VCaP (cell line): Measurements from ENCODE around the gene LRIT1.

Experiments
- H3K27ac ChIP-seq: fragments of 450-650 bp; 2 replicates; pipeline ENCODE4 v1.5.1; 2017
- TF ChIP-seq, protein P1 (sequence below): fragments of 450-650 bp; conservative IDR thresholded peaks from 2 replicates; pipeline ENCODE4 v1.5.1; 2017; ENCODE audit warnings: mild to moderate bottlenecking, moderate library complexity

LRIT1 gene

DNA sequence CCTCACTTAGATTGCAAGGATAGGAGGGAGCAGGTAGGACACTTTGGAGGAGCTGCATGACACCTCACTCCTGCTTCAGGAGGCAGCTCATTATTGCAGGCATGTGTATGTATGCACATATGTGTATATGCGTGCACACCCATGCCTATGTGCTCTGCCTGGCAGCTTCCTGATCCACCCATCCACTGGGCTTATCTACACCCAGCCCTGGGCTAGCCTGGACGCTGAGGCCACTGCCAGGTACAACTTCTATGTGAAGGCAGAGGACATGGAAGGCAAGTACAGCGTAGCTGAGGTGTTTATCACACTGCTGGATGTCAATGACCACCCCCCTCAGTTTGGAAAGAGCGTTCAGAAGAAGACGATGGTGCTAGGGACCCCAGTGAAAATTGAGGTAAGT is 29.3 kb downstream of the LRIT1 start:
- TF ChIP-seq, protein P1, sequence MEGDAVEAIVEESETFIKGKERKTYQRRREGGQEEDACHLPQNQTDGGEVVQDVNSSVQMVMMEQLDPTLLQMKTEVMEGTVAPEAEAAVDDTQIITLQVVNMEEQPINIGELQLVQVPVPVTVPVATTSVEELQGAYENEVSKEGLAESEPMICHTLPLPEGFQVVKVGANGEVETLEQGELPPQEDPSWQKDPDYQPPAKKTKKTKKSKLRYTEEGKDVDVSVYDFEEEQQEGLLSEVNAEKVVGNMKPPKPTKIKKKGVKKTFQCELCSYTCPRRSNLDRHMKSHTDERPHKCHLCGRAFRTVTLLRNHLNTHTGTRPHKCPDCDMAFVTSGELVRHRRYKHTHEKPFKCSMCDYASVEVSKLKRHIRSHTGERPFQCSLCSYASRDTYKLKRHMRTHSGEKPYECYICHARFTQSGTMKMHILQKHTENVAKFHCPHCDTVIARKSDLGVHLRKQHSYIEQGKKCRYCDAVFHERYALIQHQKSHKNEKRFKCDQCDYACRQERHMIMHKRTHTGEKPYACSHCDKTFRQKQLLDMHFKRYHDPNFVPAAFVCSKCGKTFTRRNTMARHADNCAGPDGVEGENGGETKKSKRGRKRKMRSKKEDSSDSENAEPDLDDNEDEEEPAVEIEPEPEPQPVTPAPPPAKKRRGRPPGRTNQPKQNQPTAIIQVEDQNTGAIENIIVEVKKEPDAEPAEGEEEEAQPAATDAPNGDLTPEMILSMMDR = no peak
- H3K27ac ChIP-seq = no peak overlapping the region

DNA sequence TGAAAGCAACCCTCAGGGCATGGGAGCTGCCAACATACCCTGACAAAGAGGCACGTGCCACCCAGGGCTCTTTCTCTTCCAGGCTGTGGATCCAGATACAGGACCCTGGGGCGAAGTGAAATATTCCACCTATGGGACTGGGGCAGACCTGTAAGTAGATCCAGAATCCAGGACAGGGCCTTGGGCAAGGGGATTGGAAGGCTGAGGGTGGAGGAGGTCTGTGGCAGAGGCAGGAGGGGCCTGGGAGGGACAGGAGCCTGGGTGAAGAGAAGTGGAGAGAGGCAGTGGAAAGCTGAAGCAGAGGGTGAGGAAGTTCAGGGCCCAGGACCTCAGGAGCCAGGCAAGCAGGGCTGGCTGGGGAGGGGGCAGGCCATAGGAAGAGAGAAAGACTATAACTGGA is 29.8 kb downstream of the LRIT1 start:
- H3K27ac ChIP-seq = no peak overlapping the region
- TF ChIP-seq, protein P1 = no peak

DNA sequence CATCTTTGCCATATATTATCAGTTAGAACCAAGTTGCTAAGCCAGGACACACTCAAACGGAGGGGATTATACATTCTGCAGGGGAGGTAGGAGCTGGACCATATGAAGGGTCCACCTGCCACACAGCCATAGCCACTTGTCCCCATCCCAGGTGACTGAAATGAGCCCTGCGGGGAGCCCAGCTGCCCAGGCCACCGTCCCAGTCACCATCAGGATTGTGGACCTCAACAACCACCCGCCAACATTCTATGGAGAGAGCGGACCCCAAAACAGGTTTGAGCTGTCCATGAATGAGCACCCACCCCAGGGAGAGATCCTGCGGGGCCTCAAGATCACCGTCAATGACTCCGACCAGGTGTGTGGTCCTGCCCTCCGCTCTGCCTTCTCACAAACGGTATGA is 33.3 kb downstream of the LRIT1 start:
- H3K27ac ChIP-seq = no peak overlapping the region
- TF ChIP-seq, protein P1 = no peak

- TF ChIP-seq, protein P1 = peak; percentile 31
- H3K27ac ChIP-seq = no peak overlapping the region
Observed at GRCh38 chr10:84205853-84206525, 35.4 kb downstream of the LRIT1 start.

DNA sequence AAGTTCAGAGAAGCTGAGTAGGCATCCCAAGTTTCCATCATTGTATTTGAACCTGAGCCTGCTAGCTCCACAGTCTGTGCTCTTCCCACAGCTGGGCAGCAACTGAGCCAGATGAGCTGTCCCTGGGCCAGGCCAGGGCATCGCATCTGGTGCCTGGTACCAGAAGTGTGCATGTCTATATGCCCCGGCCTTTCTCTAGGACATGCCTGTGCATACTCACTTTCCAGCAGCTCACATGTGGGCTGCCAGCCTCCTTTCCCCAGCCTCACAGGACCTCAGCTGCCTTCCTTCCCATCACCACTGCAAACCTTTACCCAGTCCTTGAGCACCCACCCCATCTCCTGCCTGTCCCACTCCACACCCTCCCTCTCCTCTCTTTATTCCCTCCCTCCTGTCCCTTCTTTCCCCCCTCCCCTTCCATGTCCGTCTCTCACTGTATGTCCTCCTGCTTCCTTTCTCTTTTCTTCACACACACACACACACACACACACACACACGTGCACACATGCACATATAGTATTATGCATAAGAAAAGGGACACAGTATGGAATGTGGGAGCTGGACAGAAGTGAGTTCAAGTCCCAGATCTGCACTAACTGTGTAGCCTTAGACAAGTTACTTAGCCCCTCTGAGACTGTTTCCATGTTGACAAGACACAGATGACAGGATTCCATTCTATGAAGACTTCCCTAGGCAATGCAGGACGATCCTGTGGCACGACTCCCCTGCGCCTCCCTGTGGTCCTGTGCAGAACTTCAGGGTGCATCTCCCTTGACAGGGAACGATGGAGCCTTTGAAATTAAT is 36.1 kb downstream of the LRIT1 start:
- TF ChIP-seq, protein P1 = peak; percentile 93

DNA sequence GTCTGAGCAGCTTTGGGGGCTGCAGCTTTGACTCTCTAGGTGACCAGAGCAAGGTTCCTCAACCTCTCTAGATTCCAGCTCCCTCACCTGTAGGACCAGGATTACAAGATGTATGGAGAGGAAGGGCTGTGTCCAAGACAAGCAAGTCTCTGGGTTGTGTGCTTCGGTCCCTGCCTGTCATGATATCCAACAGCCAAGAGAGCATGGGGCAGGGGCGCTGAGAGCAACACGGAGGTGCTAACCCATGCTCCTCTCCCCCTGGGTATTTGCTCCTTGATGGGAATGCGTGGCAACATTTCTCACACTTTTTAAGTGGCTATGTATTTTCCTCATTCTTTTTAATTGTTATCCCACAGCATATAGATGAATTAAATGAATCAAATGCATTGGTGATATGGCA is 36.7 kb downstream of the LRIT1 start:
- no peak overlapping the region for H3K27ac ChIP-seq

More for the DNA sequence above, 36.1 kb downstream of the LRIT1 start:
- H3K27ac ChIP-seq = no peak overlapping the region

GRCh38 chr10:84204122-84204521 is 37.2 kb downstream of the LRIT1 start:
- TF ChIP-seq, protein P1 = peak; percentile 6
- no peak overlapping the region for H3K27ac ChIP-seq

More for the DNA sequence above, 36.7 kb downstream of the LRIT1 start:
- TF ChIP-seq, protein P1 = no peak
